Measurements from ENCODE around the gene NABP2. TPM values are rescaled to one million over a fixed set of nuclear protein-coding genes. Genes with fewer than 3 reads are reported as not detected.

Gene NABP2
- total and polyA plus RNA-seq, 2 of the 4 experiments (the other 2 are of a cell fraction): 29.2 to 37.4 TPM

DNA sequence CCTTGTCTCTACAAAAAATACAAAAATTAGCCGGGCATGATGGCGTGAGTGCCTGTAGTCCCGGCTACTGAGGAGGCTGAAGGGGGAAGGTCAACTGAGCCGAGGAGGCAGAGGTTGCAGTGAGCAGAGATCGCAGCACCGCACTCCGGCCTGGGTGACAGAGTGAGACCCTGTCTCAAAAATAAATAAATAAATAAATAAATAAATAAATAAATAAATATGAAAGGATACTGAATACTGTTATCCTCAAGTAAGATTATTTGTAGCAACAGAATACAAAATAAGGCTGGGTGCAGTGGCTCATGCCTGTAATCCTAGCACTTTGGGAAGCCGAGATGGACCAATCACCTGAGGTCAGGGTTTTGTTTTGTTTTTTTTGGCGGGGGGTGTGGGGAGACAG is 4.3 kb upstream of the NABP2 start:
- WGBS, 2 experiments (ENCODE audit: extremely low coverage in 2 of 2, insufficient read length in 1 of 2): no CpG with 5 or more reads among the region's 9 CpGs

More for the DNA sequence above, 4.3 kb upstream of the NABP2 start:
- Histone ChIP-seq H2BK20ac (ENCODE audit: low read depth, low read length) (no peak overlapping the region), H2AK9ac (replicated peaks; ENCODE audit: low read depth, low read length, poor library complexity) (no peak overlapping the region), H3K4ac (ENCODE audit: low read depth, low read length) (no peak overlapping the region), H4K5ac (ENCODE audit: low read depth, low read length) (no peak overlapping the region), H3K4me2 (ENCODE audit: low read depth, low read length) (no peak overlapping the region; the same call in 1 of the 2 replicates), H3K27ac (ENCODE audit: insufficient read depth, low read length) (peak overlapping the region; percentile 18; the same call in 1 of the 2 replicates), H3K27me3 (ENCODE audit: control insufficient read depth, insufficient read depth, low read length) (no peaks in the 10 kb centered on the region), H3K4me1 (ENCODE audit: control insufficient read depth, insufficient read depth, low read length) (peaks cover 4% of the 10 kb centered on the region; the same call in 1 of the 2 replicates), H3K18ac (ENCODE audit: low read depth, low read length) (no peak overlapping the region), H2AK5ac (ENCODE audit: low read depth, low read length) (no peak overlapping the region), H3K4me3 (ENCODE audit: insufficient read depth, low read depth, low read length) (no peak overlapping the region), H3K36me3 (ENCODE audit: control insufficient read depth, insufficient read depth, low read length) (peaks cover 13% of the 10 kb centered on the region), H4K8ac (ENCODE audit: low read depth in 2 of 2, low read length in 2 of 2) (no peak overlapping the region), H3K14ac (replicated peaks; ENCODE audit: low read depth, low read length) (no peak overlapping the region), H3K79me1 (ENCODE audit: low read depth in 1 of 2, low read length in 2 of 2) (peaks cover 21 to 53% of the 10 kb centered on the region in 2 experiments), H3K9me1 (ENCODE audit: insufficient read depth, low read length) (peaks cover 10% of the 10 kb centered on the region), H3K56ac (ENCODE audit: extremely low read depth, insufficient read depth, low read length) (no peak overlapping the region), H2AFZ (replicated peaks; ENCODE audit: low read length, poor library complexity) (no peak overlapping the region), H4K91ac (ENCODE audit: insufficient read depth, low read depth, low read length) (no peak overlapping the region), H4K20me1 (ENCODE audit: insufficient read depth, low read length) (peaks cover 15% of the 10 kb centered on the region; the same call in 1 of the 2 replicates), H3K9ac (ENCODE audit: low read depth, low read length) (no peak overlapping the region), H3K9me3 (ENCODE audit: control insufficient read depth, insufficient read depth, low read length) (no peaks in the 10 kb centered on the region), H3K23ac (ENCODE audit: low read depth, low read length) (no peak overlapping the region), H2BK15ac (ENCODE audit: low read depth, low read length) (no peak overlapping the region), H2BK120ac (ENCODE audit: low read depth, low read length) (no peak overlapping the region), H2BK5ac (ENCODE audit: low read depth, low read length, poor library complexity, severe bottlenecking) (no peak overlapping the region)
- intact Hi-C loops (cut with micrococcal nuclease): loop anchor here (2.0 kb wide), 2 partner anchors 13 to 61 kb away; partner anchors contain the start of gene MYL6
- DNase-seq (no peak), ATAC-seq (ENCODE audit: low read depth) (no peak)
- dilution Hi-C loops (cut with HindIII; ENCODE audit: low sequenced_read_pairs, unreplicated experiment): no loop called here
- TF ChIP-seq MAZ (IDR thresholded peaks at IDR 0.05; ENCODE audit: borderline replicate concordance, low read depth, low read length) (no peak), FOS (IDR thresholded peaks at IDR 0.05; ENCODE audit: low read depth, low read length) (no peak), RAD21 (IDR thresholded peaks at IDR 0.05; ENCODE audit: low read length) (no peak), RFX5 (IDR thresholded peaks at IDR 0.05; ENCODE audit: low read depth, low read length) (no peak), CHD1 (IDR thresholded peaks at IDR 0.05; ENCODE audit: low read depth, low read length) (no peak), RCOR1 (IDR thresholded peaks at IDR 0.05; ENCODE audit: insufficient replicate concordance, low read length) (no peak), BHLHE40 (IDR thresholded peaks at IDR 0.05; ENCODE audit: low read depth, low read length) (no peak), NFE2L2 (IDR thresholded peaks at IDR 0.05; ENCODE audit: low read depth, low read length) (no peak), MAFK (IDR thresholded peaks at IDR 0.05; ENCODE audit: low read depth, low read length) (no peak), SMC3 (IDR thresholded peaks at IDR 0.05; ENCODE audit: low read depth, low read length) (no peak), MXI1 (IDR thresholded peaks at IDR 0.05; ENCODE audit: borderline replicate concordance, low read depth, low read length) (no peak), CEBPB (IDR thresholded peaks at IDR 0.05; ENCODE audit: low read depth, low read length) (no peak), POLR2A (IDR thresholded peaks at IDR 0.05; ENCODE audit: low read depth, low read length) (no peak)
- TF ChIP-seq, protein P1, sequence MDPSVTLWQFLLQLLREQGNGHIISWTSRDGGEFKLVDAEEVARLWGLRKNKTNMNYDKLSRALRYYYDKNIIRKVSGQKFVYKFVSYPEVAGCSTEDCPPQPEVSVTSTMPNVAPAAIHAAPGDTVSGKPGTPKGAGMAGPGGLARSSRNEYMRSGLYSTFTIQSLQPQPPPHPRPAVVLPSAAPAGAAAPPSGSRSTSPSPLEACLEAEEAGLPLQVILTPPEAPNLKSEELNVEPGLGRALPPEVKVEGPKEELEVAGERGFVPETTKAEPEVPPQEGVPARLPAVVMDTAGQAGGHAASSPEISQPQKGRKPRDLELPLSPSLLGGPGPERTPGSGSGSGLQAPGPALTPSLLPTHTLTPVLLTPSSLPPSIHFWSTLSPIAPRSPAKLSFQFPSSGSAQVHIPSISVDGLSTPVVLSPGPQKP (IDR thresholded peaks at IDR 0.05; ENCODE audit: borderline replicate concordance, low read depth, low read length): no peak
- TF ChIP-seq, protein P2, sequence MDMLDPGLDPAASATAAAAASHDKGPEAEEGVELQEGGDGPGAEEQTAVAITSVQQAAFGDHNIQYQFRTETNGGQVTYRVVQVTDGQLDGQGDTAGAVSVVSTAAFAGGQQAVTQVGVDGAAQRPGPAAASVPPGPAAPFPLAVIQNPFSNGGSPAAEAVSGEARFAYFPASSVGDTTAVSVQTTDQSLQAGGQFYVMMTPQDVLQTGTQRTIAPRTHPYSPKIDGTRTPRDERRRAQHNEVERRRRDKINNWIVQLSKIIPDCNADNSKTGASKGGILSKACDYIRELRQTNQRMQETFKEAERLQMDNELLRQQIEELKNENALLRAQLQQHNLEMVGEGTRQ (IDR thresholded peaks at IDR 0.05; ENCODE audit: low read depth, low read length): no peak
- in situ Hi-C loops (cut with MboI; ENCODE audit: low sequenced_read_pairs): no loop called here
- ChIA-PET CTCF (no interaction called here), POLR2A (ENCODE audit: unreplicated experiment) (interaction anchor here (0.6 kb wide), 1 partner anchor 20 kb away, joined by 8 read pairs; no protein-coding TSS in a partner anchor)
- no TSS peak for BruUV-seq (replicated peaks)
